Measurements from ENCODE around the gene B3GNT2.
"Not testable (repeated sequence)": the region's sequence is repeated elsewhere in the genome, so short reads cannot be mapped to it uniquely, and the experiment has no call there.

Gene B3GNT2

GRCh38 chr2:62267696-62268095 lies 71.8 kb downstream of the B3GNT2 start:
- no peak overlapping the region for H3K4me3 ChIP-seq (ENCODE audit: low read depth, low read length)
- TF ChIP-seq, protein P1, sequence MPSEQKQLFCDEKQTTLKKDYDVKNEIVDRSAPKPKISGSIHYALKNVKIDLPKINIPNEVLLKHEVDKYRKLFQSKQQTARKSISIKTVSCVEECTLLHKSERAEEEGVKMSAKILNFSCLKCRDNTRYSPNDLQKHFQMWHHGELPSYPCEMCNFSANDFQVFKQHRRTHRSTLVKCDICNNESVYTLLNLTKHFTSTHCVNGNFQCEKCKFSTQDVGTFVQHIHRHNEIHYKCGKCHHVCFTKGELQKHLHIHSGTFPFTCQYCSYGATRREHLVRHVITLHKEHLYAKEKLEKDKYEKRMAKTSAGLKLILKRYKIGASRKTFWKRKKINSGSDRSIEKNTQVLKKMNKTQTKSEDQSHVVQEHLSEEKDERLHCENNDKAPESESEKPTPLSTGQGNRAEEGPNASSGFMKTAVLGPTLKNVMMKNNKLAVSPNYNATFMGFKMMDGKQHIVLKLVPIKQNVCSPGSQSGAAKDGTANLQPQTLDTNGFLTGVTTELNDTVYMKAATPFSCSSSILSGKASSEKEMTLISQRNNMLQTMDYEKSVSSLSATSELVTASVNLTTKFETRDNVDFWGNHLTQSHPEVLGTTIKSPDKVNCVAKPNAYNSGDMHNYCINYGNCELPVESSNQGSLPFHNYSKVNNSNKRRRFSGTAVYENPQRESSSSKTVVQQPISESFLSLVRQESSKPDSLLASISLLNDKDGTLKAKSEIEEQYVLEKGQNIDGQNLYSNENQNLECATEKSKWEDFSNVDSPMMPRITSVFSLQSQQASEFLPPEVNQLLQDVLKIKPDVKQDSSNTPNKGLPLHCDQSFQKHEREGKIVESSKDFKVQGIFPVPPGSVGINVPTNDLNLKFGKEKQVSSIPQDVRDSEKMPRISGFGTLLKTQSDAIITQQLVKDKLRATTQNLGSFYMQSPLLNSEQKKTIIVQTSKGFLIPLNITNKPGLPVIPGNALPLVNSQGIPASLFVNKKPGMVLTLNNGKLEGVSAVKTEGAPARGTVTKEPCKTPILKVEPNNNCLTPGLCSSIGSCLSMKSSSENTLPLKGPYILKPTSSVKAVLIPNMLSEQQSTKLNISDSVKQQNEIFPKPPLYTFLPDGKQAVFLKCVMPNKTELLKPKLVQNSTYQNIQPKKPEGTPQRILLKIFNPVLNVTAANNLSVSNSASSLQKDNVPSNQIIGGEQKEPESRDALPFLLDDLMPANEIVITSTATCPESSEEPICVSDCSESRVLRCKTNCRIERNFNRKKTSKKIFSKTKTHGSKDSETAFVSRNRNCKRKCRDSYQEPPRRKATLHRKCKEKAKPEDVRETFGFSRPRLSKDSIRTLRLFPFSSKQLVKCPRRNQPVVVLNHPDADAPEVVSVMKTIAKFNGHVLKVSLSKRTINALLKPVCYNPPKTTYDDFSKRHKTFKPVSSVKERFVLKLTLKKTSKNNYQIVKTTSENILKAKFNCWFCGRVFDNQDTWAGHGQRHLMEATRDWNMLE (tag by site-specific recombination; conservative IDR thresholded peaks at IDR 0.05; ENCODE audit: low read depth): no peak
- H3K36me3 ChIP-seq (ENCODE audit: control insufficient read depth in 2 of 2, insufficient read depth in 1 of 2, low read length in 2 of 2): no peaks in the 10 kb centered on the region
- H3K27ac ChIP-seq (ENCODE audit: extremely low read depth, low read depth, low read length): no peak overlapping the region
- H3K9me3 ChIP-seq (ENCODE audit: control insufficient read depth, insufficient read depth, low read depth, low read length): no peaks in the 10 kb centered on the region
- ChIA-PET CTCF (interaction anchor here (1.0 kb wide), 1 partner anchor 144 kb away, joined by 4 read pairs; no protein-coding TSS in a partner anchor), POLR2A (no interaction called here)
- no peaks in the 10 kb centered on the region for H3K4me1 ChIP-seq (ENCODE audit: control insufficient read depth, insufficient read depth, low read length)

DNA sequence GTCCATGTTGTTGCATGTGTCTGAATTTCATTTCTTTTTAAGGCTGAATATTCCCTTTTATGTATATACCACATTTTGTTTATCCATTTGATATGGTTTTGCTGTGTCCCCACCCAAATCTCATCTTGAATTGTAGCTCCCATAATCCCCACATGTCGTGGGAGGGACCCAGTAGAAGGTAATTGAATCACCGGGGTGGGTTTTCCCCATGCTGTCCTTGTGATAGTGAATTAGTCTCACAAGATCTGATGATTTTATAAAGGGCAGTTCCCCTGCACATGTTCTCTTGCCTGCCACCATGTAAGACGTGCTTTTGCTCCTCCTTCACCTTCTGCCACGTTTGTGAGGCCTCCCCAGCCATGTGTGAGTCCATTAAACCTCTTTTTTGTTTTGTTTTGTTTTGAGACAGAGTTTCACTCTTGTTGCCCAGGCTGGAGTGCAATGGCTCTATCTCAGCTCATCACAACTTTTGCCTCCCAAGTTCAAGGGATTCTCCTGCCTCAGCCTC lies 72.8 kb downstream of the B3GNT2 start:
- H3K9me3 ChIP-seq (ENCODE audit: control insufficient read depth, insufficient read depth, low read depth, low read length); H3K27ac ChIP-seq (ENCODE audit: extremely low read depth, low read depth, low read length); CTCF ChIA-PET; H3K4me3 ChIP-seq (ENCODE audit: low read depth, low read length); H3K36me3 ChIP-seq (ENCODE audit: control insufficient read depth in 2 of 2, insufficient read depth in 1 of 2, low read length in 2 of 2); H3K4me1 ChIP-seq (ENCODE audit: control insufficient read depth, insufficient read depth, low read length); POLR2A ChIA-PET: not testable (repeated sequence)

- H3K27ac ChIP-seq (ENCODE audit: extremely low read depth, low read depth, low read length): no peak overlapping the region
- POLR2A ChIA-PET: interaction anchor here (0.6 kb wide), 1 partner anchor 75 kb away, joined by 7 read pairs; no protein-coding TSS in a partner anchor
- no peaks in the 10 kb centered on the region for H3K4me1 ChIP-seq (ENCODE audit: control insufficient read depth, insufficient read depth, low read length)
- TF ChIP-seq, protein P2, sequence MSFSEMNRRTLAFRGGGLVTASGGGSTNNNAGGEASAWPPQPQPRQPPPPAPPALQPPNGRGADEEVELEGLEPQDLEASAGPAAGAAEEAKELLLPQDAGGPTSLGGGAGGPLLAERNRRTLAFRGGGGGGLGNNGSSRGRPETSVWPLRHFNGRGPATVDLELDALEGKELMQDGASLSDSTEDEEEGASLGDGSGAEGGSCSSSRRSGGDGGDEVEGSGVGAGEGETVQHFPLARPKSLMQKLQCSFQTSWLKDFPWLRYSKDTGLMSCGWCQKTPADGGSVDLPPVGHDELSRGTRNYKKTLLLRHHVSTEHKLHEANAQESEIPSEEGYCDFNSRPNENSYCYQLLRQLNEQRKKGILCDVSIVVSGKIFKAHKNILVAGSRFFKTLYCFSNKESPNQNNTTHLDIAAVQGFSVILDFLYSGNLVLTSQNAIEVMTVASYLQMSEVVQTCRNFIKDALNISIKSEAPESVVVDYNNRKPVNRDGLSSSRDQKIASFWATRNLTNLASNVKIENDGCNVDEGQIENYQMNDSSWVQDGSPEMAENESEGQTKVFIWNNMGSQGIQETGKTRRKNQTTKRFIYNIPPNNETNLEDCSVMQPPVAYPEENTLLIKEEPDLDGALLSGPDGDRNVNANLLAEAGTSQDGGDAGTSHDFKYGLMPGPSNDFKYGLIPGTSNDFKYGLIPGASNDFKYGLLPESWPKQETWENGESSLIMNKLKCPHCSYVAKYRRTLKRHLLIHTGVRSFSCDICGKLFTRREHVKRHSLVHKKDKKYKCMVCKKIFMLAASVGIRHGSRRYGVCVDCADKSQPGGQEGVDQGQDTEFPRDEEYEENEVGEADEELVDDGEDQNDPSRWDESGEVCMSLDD (tag by site-specific recombination; IDR thresholded peaks at IDR 0.05): no peak
- TF ChIP-seq PRDM10 (tag by site-specific recombination; IDR thresholded peaks at IDR 0.05) (peak; percentile 21; the same call in 1 of the 2 replicates), ZNF18 (tag by site-specific recombination; IDR thresholded peaks at IDR 0.05) (peak; percentile 91)
- no peaks in the 10 kb centered on the region for H3K9me3 ChIP-seq (ENCODE audit: control insufficient read depth, insufficient read depth, low read depth, low read length)
- H3K4me3 ChIP-seq (ENCODE audit: low read depth, low read length): no peak overlapping the region
- CTCF ChIA-PET: no interaction called here
- no peaks in the 10 kb centered on the region for H3K36me3 ChIP-seq (ENCODE audit: control insufficient read depth in 2 of 2, insufficient read depth in 1 of 2, low read length in 2 of 2)
Observed at GRCh38 chr2:62270728-62271127, 74.8 kb downstream of the B3GNT2 start.
